Activated T-cell treated with anti-CD3 and anti-CD28 coated beads, Interleukin-2, amount 50 U/mL, for 72 hours (primary cell): ENCODE results near the gene CLUH. TPM values are rescaled to one million over a fixed set of nuclear protein-coding genes. Genes with fewer than 3 reads are reported as not detected.
"Not testable (repeated sequence)": the region's sequence is repeated elsewhere in the genome, so short reads cannot be mapped to it uniquely, and the experiment has no call there.

ENCODE experiments used
- ATAC-seq, 2 donors: fragments of 150-1000 bp; cut with Tn5 transposase; replicated peaks in 1 of 2; 2 replicates each; pipeline ENCODE4 v1.10.0; 2021; ENCODE audit warnings: moderate library complexity in 2 of 2, mild to moderate bottlenecking in 1 of 2
- DNase-seq, 2 donors: peaks; one replicate each; pipeline ENCODE4 v3.0.0; 2021 to 2022; ENCODE audit warnings: mixed read lengths in 1 of 2
- H3K27ac Mint-ChIP-seq: one replicate; pipeline ENCODE4 v1.8.0; 2022; ENCODE audit warnings: mild to moderate bottlenecking, moderate library complexity, mixed read lengths
- H3K27me3 Mint-ChIP-seq: one replicate; pipeline ENCODE4 v1.8.0; 2022; ENCODE audit warnings: low read depth, mixed read lengths
- H3K36me3 Mint-ChIP-seq, 2 donors: one replicate each; pipeline ENCODE4 v1.8.0; 2022; ENCODE audit warnings: mixed read lengths in 2 of 2, mild to moderate bottlenecking in 1 of 2; ENCODE audit not compliant: insufficient read depth in 2 of 2
- H3K4me1 Mint-ChIP-seq: one replicate; pipeline ENCODE4 v1.8.0; 2022; ENCODE audit warnings: low read depth, mixed read lengths
- H3K4me3 Mint-ChIP-seq, 2 donors: one replicate each; pipeline ENCODE4 v1.8.0; 2022; ENCODE audit warnings: mild to moderate bottlenecking in 2 of 2, mixed read lengths in 2 of 2, moderate library complexity in 2 of 2
- H3K9me3 Mint-ChIP-seq, 2 donors: one replicate each; pipeline ENCODE4 v1.8.0; 2022; ENCODE audit warnings: mixed read lengths in 2 of 2
- total RNA-seq, 2 donors: library from RNA; stranded (reverse); gene quantifications; one replicate each; pipeline ENCODE4 v1.2.3, GENCODE V29; 2022

CLUH gene
- total RNA-seq, 2 donors from 2014 or later = 32.1 to 49.7 TPM

GRCh38 chr17:2704031-2704889, 7.3 kb downstream of the CLUH start:
- no peak for ATAC-seq
- Mint-ChIP-seq H3K9me3 (no peaks in the 10 kb centered on the region), H3K36me3 (peaks cover 0 to 8% of the 10 kb centered on the region in 2 donors), H3K4me3 (no peak overlapping the region), H3K27ac (no peak overlapping the region), H3K27me3 (no peaks in the 10 kb centered on the region), H3K4me1 (peaks cover 18% of the 10 kb centered on the region)
- DNase-seq = no peak

GRCh38 chr17:2703606-2704005, 8.0 kb downstream of the CLUH start:
- no peaks in the 10 kb centered on the region for H3K27me3 Mint-ChIP-seq
- H3K4me1 Mint-ChIP-seq = peaks cover 12% of the 10 kb centered on the region
- ATAC-seq (no peak), DNase-seq (no peak)
- H3K27ac Mint-ChIP-seq = no peak overlapping the region
- no peak overlapping the region for H3K4me3 Mint-ChIP-seq
- no peaks in the 10 kb centered on the region for H3K9me3 Mint-ChIP-seq
- H3K36me3 Mint-ChIP-seq = peaks cover 0 to 8% of the 10 kb centered on the region in 2 donors

DNA sequence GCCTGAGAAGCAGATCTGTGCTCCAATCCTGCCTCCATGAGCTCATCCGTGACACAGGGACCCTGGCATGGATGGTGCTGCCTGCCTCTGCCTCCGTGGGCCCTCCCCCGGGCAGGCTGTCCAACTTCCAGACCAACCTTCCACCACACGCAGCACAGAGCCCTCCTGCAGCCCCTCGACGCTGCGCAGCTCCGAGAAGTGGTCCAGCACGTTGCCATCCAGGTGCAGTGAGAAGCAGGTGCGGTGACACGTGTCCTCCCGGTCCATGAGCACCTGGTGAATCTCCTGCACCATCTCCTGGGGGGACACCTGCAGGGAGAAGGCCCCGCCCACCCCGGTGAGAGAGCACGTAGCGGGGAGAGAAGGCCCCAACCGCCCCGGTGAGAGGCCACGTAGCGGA, 8.4 kb downstream of the CLUH start:
- ATAC-seq (no peak), DNase-seq (no peak)
- peaks cover 11% of the 10 kb centered on the region for H3K4me1 Mint-ChIP-seq
- H3K36me3 Mint-ChIP-seq = peaks cover 0 to 8% of the 10 kb centered on the region in 2 donors
- H3K27me3 Mint-ChIP-seq = no peaks in the 10 kb centered on the region
- no peak overlapping the region for H3K4me3 Mint-ChIP-seq
- no peaks in the 10 kb centered on the region for H3K9me3 Mint-ChIP-seq
- H3K27ac Mint-ChIP-seq = no peak overlapping the region

- DNase-seq (no peak), ATAC-seq (no peak)
- Mint-ChIP-seq H3K27me3 (no peaks in the 10 kb centered on the region), H3K4me3 (no peak overlapping the region), H3K9me3 (no peaks in the 10 kb centered on the region), H3K4me1 (peaks cover 11% of the 10 kb centered on the region), H3K27ac (no peak overlapping the region), H3K36me3 (peaks cover 0 to 8% of the 10 kb centered on the region in 2 donors)
These were observed 9.4 kb downstream of the CLUH start for GRCh38 chr17:2701996-2702741.

GRCh38 chr17:2701161-2701995, 10.2 kb downstream of the CLUH start:
- no peak overlapping the region for H3K27ac Mint-ChIP-seq
- no peaks in the 10 kb centered on the region for H3K9me3 Mint-ChIP-seq
- peaks cover 0 to 8% of the 10 kb centered on the region in 2 donors for H3K36me3 Mint-ChIP-seq
- H3K27me3 Mint-ChIP-seq = no peaks in the 10 kb centered on the region
- DNase-seq (no peak), ATAC-seq (no peak)
- H3K4me3 Mint-ChIP-seq = no peak overlapping the region
- peaks cover 11% of the 10 kb centered on the region for H3K4me1 Mint-ChIP-seq

- H3K36me3 Mint-ChIP-seq = peaks cover 0 to 7% of the 10 kb centered on the region in 2 donors
- H3K27ac Mint-ChIP-seq = no peak overlapping the region
- no peaks in the 10 kb centered on the region for H3K27me3 Mint-ChIP-seq
- no peak for ATAC-seq
- H3K4me3 Mint-ChIP-seq = no peak overlapping the region
- H3K4me1 Mint-ChIP-seq = peaks cover 8% of the 10 kb centered on the region
- H3K9me3 Mint-ChIP-seq = no peaks in the 10 kb centered on the region
- no peak for DNase-seq
These were observed 10.9 kb downstream of the CLUH start for GRCh38 chr17:2700491-2701141.

DNA sequence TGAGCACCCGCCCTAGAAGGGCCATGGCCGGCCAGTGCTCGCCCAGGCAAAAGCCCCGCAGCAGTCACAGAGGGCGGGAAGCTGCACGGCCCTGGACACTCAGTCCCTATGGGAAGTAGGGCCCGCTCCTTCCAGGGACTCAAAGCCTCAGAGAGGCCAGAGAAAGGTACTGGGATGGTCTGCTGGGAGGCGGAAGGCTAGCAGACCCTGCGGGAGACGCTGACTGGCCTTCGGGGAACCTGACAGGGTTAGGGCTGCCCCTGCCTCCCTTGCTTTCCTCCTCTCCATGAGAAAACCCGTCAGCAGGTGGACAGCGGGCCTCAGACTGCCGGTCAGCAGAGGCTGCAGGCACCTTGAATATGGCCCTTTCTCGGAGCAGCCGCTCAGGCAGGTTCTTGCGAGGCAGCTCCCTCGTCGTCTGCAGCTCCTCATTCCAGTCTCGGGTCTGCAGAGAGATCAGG, 11.5 kb downstream of the CLUH start:
- peaks cover 3% of the 10 kb centered on the region for H3K4me1 Mint-ChIP-seq
- no peak overlapping the region for H3K27ac Mint-ChIP-seq
- no peak for ATAC-seq
- H3K36me3 Mint-ChIP-seq = peaks cover 0 to 4% of the 10 kb centered on the region in 2 donors
- H3K9me3 Mint-ChIP-seq = no peaks in the 10 kb centered on the region
- DNase-seq = no peak
- no peak overlapping the region for H3K4me3 Mint-ChIP-seq
- no peaks in the 10 kb centered on the region for H3K27me3 Mint-ChIP-seq

DNA sequence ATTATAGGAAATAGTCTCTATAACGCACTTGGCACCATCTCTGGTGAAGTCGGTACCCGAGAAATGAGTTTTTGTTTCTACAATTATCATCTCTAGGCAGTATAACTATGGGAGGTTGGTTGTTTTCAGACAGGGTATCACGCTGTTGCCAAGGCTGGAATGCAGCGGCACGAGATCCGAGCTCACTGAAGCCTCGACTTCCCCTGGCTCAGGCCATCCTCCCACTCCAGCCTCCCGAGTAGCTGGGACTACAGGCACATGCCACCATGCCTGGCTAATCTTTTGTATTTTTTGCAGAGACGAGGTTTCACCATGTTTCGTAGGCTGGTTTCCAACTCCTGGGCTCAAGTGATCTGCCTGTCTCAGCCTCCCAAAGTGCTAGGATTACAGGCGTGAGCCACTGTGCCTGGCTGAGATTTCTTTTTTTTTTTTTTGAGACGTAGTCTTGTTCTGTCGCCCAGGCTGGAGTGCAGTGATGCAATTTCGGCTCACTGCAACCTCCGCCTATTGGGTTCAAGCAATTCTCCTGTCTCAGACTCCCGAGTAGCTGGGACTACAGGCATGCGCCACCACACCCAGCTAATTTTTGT, 12.3 kb downstream of the CLUH start:
- H3K36me3 Mint-ChIP-seq, H3K27me3 Mint-ChIP-seq, H3K4me3 Mint-ChIP-seq, H3K27ac Mint-ChIP-seq, H3K9me3 Mint-ChIP-seq, H3K4me1 Mint-ChIP-seq, DNase-seq, ATAC-seq: not testable (repeated sequence)

DNA sequence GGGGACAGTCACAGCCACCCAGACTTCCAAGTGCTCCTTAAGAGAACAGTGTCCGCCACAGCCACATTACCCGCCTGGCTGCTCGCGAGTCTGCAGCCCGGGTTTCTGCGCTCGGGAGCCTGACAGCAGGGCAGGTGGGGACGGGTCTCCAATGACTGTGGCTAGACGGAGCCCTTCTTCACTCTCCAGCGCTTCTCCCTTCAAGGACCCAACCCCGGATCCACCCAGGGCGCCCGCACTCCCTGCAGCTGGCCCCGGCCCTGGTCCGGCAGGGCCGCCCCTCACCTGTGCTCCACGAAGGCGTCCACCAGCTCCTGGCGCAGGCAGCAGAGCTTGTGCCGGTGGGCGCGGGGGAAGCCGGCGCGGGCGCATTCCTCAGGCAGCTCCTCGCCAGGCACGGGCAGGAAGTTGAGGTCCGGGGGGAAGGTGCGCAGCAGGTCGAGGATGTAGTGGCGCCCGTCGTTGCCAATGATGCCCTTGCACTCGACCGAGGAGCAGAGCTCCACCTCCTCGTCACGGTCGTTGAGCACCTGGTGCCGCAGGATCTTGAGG, 13.9 kb downstream of the CLUH start:
- no peak overlapping the region for H3K4me3 Mint-ChIP-seq
- no peak overlapping the region for H3K27ac Mint-ChIP-seq
- no peaks in the 10 kb centered on the region for H3K4me1 Mint-ChIP-seq
- H3K36me3 Mint-ChIP-seq = peaks cover 0 to 1% of the 10 kb centered on the region in 2 donors
- no peak for DNase-seq
- no peaks in the 10 kb centered on the region for H3K27me3 Mint-ChIP-seq
- no peak for ATAC-seq
- H3K9me3 Mint-ChIP-seq = no peaks in the 10 kb centered on the region

GRCh38 chr17:2695961-2696760, 15.4 kb downstream of the CLUH start:
- no peak for ATAC-seq
- no peak for DNase-seq
- no peaks in the 10 kb centered on the region for H3K36me3 Mint-ChIP-seq
- no peaks in the 10 kb centered on the region for H3K9me3 Mint-ChIP-seq
- no peaks in the 10 kb centered on the region for H3K4me1 Mint-ChIP-seq
- H3K27ac Mint-ChIP-seq = no peak overlapping the region
- no peak overlapping the region for H3K4me3 Mint-ChIP-seq
- no peaks in the 10 kb centered on the region for H3K27me3 Mint-ChIP-seq

- no peak overlapping the region for H3K4me3 Mint-ChIP-seq
- no peak overlapping the region for H3K27ac Mint-ChIP-seq
- no peaks in the 10 kb centered on the region for H3K36me3 Mint-ChIP-seq
- no peaks in the 10 kb centered on the region for H3K4me1 Mint-ChIP-seq
- no peaks in the 10 kb centered on the region for H3K27me3 Mint-ChIP-seq
- no peaks in the 10 kb centered on the region for H3K9me3 Mint-ChIP-seq
- no peak for ATAC-seq
- DNase-seq = no peak
These were observed 16.2 kb downstream of the CLUH start for GRCh38 chr17:2695243-2695960.
